KMS-11 (cell line): ENCODE results near the gene PROCA1.
A peak's percentile ranks its signal among the peaks of the same experiment; 100 is the strongest.

Experiments used
- H2AFZ ChIP-seq: fragments of 200-600 bp; sonication (generic); 2 replicates; pipeline ENCODE4 v1.6.1; 2016; ENCODE audit warnings: antibody characterized with exemption, mixed run types, low read depth
- H3K27ac ChIP-seq: fragments of 200-600 bp; sonication (generic); 2 replicates; pipeline ENCODE4 v1.6.1; 2016; ENCODE audit warnings: mild to moderate bottlenecking, mixed run types
- H3K27me3 ChIP-seq: fragments of 200-600 bp; sonication (generic); 2 replicates; pipeline ENCODE4 v1.6.1; 2017; ENCODE audit warnings: mild to moderate bottlenecking, low read depth, mixed run types, moderate library complexity; ENCODE audit not compliant: insufficient read depth
- H3K36me3 ChIP-seq: fragments of 200-600 bp; sonication (generic); 2 replicates; pipeline ENCODE4 v1.6.1; 2017; ENCODE audit warnings: mild to moderate bottlenecking, mixed run types; ENCODE audit not compliant: insufficient read depth
- H3K4me1 ChIP-seq: fragments of 200-600 bp; sonication (generic); 2 replicates; pipeline ENCODE4 v1.6.1; 2016; ENCODE audit warnings: mild to moderate bottlenecking, low read depth, mixed run types; ENCODE audit not compliant: poor library complexity, severe bottlenecking
- H3K4me2 ChIP-seq: fragments of 200-600 bp; sonication (generic); 2 replicates; pipeline ENCODE4 v1.7.0; 2016; ENCODE audit warnings: mild to moderate bottlenecking, mixed run types
- H3K4me3 ChIP-seq: fragments of 200-600 bp; sonication (generic); IDR thresholded peaks from 2 replicates; pipeline ENCODE4 v1.6.1; 2017; ENCODE audit warnings: low read depth, low read length, mixed read lengths; ENCODE audit not compliant: insufficient read depth
- H3K79me2 ChIP-seq: fragments of 200-600 bp; sonication (generic); 2 replicates; pipeline ENCODE4 v1.6.1; 2016; ENCODE audit warnings: low read depth, mixed run types; ENCODE audit not compliant: insufficient read depth
- H3K9ac ChIP-seq: fragments of 200-600 bp; sonication (generic); 2 replicates; pipeline ENCODE4 v1.6.1; 2016; ENCODE audit warnings: mild to moderate bottlenecking, mixed run types
- H4K20me1 ChIP-seq: fragments of 200-600 bp; sonication (generic); 2 replicates; pipeline ENCODE4 v1.6.1; 2016; ENCODE audit warnings: mild to moderate bottlenecking, mixed run types; ENCODE audit not compliant: insufficient read depth
- TF ChIP-seq, protein P1 (sequence below): fragments of 200-600 bp; sonication (generic); conservative IDR thresholded peaks from 2 replicates; pipeline ENCODE4 v1.6.1; 2017; ENCODE audit warnings: low read depth, mild to moderate bottlenecking, antibody characterized with exemption, low read length, moderate library complexity, mixed read lengths

The PROCA1 gene

GRCh38 chr17:28749516-28750177 is 38.0 kb upstream of the PROCA1 start:
- no peak overlapping the region for H3K4me3 ChIP-seq
- peak overlapping the region; percentile 22; the same call in 1 of the 2 replicates for H3K27ac ChIP-seq
- peaks cover 19% of the 10 kb centered on the region for H3K79me2 ChIP-seq
- TF ChIP-seq, protein P1, sequence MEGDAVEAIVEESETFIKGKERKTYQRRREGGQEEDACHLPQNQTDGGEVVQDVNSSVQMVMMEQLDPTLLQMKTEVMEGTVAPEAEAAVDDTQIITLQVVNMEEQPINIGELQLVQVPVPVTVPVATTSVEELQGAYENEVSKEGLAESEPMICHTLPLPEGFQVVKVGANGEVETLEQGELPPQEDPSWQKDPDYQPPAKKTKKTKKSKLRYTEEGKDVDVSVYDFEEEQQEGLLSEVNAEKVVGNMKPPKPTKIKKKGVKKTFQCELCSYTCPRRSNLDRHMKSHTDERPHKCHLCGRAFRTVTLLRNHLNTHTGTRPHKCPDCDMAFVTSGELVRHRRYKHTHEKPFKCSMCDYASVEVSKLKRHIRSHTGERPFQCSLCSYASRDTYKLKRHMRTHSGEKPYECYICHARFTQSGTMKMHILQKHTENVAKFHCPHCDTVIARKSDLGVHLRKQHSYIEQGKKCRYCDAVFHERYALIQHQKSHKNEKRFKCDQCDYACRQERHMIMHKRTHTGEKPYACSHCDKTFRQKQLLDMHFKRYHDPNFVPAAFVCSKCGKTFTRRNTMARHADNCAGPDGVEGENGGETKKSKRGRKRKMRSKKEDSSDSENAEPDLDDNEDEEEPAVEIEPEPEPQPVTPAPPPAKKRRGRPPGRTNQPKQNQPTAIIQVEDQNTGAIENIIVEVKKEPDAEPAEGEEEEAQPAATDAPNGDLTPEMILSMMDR = no peak
- H2AFZ ChIP-seq = no peak overlapping the region
- H3K4me1 ChIP-seq = peaks cover 38% of the 10 kb centered on the region
- 0 out of 2 replicates have a peak, but pooled peaks cover 9% of the 10 kb centered on the region for H4K20me1 ChIP-seq
- H3K27me3 ChIP-seq = no peaks in the 10 kb centered on the region
- no peak overlapping the region for H3K4me2 ChIP-seq
- H3K9ac ChIP-seq = no peak overlapping the region
- no peaks in the 10 kb centered on the region; the same call in 1 of the 2 replicates for H3K36me3 ChIP-seq

GRCh38 chr17:28748852-28749515 is 37.3 kb upstream of the PROCA1 start:
- Histone ChIP-seq H3K9ac (no peak overlapping the region), H4K20me1 (0 out of 2 replicates have a peak, but pooled peaks cover 9% of the 10 kb centered on the region), H3K27ac (no peak overlapping the region), H3K36me3 (no peaks in the 10 kb centered on the region; the same call in 1 of the 2 replicates), H3K4me1 (peaks cover 38% of the 10 kb centered on the region), H2AFZ (no peak overlapping the region), H3K27me3 (no peaks in the 10 kb centered on the region), H3K4me2 (no peak overlapping the region), H3K4me3 (no peak overlapping the region), H3K79me2 (peaks cover 24% of the 10 kb centered on the region)
- TF ChIP-seq, protein P1 = no peak

- H2AFZ ChIP-seq = no peak overlapping the region
- H3K4me2 ChIP-seq = no peak overlapping the region
- H3K36me3 ChIP-seq = no peaks in the 10 kb centered on the region; the same call in 1 of the 2 replicates
- peaks cover 24% of the 10 kb centered on the region for H3K79me2 ChIP-seq
- 0 out of 2 replicates have a peak, but pooled peaks cover 9% of the 10 kb centered on the region for H4K20me1 ChIP-seq
- H3K27me3 ChIP-seq = no peaks in the 10 kb centered on the region
- no peak overlapping the region for H3K4me3 ChIP-seq
- H3K27ac ChIP-seq = no peak overlapping the region
- TF ChIP-seq, protein P1 = no peak
- peaks cover 41% of the 10 kb centered on the region for H3K4me1 ChIP-seq
- H3K9ac ChIP-seq = no peak overlapping the region
Observed at GRCh38 chr17:28747801-28748750, 36.4 kb upstream of the PROCA1 start.

- Histone ChIP-seq H3K27me3 (no peaks in the 10 kb centered on the region), H3K4me3 (no peak overlapping the region), H3K4me1 (peaks cover 48% of the 10 kb centered on the region), H2AFZ (no peak overlapping the region), H3K9ac (no peak overlapping the region), H3K4me2 (no peak overlapping the region), H4K20me1 (0 out of 2 replicates have a peak, but pooled peaks cover 9% of the 10 kb centered on the region), H3K27ac (no peak overlapping the region), H3K36me3 (no peaks in the 10 kb centered on the region; the same call in 1 of the 2 replicates), H3K79me2 (peaks cover 24% of the 10 kb centered on the region)
- TF ChIP-seq, protein P1 = no peak
Observed at GRCh38 chr17:28747051-28747691, 35.5 kb upstream of the PROCA1 start.
